Activated T-cell treated with anti-CD3 and anti-CD28 coated beads for 48 hours (primary cell): ENCODE data around the gene EVA1B.
A peak's percentile ranks its signal among the peaks of the same experiment; 100 is the strongest.

Source experiments
- DNase-seq: peaks from one replicate; pipeline ENCODE4 v3.0.0-alpha.2; 2020; ENCODE audit warnings: low read depth

Gene EVA1B

DNA sequence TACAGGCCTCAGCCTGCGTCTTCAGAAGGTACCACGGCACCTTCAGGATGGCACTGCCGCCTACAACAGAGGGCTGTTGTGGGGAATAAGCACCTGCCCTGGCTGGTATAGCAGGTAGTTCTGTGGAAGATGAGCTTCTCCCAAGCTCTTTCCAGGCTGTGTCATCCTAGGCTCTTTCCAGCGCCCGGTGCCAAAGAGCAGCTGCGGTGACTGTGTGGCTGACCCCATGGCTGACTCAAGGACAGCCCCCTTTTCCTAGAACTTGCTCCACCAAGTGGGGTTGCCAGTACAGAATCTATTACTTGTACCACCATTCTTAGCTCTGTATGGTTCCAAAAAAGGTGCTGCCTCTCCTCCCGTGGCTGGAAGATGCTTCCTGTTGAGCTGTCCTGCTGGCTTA lies 21.9 kb upstream of the EVA1B start:
- DNase-seq = no peak

DNA sequence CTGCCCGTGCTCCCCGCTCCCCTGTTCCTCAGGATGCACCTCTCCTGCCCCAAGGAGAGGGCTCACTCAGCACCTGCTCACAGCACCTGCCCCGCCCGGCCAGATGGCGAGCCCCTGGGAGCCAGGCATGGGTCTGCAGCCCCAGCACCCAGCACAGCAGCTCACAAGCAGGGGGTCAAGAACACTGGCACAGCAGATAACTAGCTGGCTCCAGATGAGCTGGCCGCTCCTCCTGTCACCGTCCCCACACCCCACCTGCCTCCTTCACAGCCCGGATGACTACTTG lies 20.9 kb upstream of the EVA1B start:
- no peak for DNase-seq

DNA sequence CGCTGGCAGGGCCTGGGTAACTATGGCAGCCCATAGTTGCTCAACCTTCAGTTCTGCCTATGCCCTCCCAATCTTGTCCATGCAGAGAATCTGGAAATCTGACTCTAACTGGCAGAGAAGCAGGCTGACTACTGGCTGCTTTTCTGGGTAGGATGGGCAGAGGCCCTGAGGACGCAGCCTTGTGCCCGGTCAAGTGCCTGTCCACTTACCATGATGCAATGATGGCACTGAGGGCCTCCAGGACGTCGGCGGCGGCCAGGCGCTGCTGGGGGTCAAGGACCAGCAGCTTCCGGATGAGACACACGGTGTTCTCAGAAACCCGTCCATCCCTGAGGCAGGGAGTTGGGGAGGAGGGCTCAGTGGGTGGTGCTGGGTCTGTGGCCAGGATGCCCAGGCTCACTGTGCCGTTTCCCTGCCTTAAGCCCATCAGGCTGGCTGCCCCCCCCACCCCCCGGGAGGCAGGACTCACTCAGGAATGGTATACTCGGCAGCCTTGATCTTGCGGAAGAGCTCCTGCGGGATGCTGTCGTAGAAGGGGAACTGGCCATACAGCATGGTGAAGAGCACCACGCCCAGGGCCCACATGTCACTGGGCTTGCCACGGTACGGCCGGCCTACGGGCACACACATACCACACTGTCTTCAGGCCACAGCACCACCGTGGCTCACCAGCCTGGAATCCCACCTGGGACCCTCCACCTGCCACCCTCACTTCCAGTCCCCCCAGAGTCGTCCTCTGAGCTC lies 20.4 kb upstream of the EVA1B start:
- DNase-seq = no peak

DNA sequence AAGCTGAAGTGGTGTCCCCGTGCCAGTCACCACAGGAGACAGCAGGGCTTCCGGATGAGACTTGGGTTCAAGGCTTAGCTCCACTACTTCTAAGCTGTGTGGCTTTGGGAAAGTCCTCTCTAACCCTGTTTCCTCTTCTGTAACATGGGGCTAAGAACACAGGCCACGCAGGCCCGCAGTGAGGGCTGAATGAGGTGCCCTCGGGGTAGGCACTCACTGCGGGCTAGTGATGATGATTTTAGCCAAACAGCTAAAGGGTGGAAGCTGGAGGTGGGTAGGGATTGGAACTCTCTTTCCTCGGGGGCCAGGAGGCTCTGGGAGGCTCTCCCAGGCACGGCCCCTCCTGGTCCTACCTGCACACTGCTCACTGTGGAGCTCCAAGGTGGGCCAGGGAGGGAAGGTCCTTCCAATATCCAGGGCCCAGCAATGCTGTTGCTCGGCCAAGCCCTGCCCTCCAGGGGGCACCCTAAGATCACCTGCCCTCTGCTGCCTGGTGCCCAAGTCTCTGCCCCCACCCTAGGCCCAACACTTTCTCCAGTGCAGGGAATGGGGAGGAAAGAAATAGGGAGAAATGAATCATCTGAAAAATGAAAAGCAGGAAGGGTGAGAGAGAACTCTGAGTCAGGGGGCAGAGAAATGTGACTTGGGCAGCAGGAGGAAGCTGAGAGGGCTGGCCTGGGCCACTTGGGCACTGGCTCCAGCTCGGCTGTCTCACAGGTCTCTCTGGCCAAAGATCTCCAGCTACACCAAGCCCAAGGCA lies 19.2 kb upstream of the EVA1B start:
- DNase-seq = no peak

DNA sequence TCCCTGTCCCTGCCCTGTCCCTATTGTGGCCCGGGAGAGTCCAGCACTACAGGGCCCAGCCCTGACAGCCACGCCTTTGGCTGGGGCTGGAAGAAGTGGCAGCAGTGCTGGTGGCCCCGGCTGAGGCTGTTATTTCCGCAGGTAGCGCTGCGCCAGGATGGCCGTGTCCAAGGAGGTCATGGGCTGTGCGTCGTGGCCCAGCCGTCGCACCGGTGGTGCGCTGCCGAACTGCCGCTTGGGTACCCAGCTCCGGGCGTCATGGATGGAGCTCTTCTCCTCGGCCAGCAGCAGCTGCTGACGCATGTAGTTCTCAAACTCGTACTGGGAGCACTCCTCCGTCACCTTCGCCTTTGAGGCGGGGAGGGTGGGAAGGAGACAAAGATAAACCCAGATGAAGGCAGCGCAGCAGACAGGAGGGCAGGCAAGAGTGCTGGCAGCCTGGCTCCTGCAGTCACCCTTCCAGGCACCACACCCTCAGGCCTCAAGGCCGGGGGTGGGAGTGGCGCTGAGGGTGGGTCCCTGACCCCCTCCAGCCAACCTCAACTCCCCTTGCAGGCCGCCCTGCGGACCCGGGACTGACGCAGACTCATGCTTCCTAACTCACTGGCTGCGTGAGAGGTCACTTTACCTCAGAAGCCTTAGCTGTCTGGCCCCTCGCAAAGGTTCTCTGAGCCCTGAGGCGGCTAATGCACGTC lies 18.3 kb upstream of the EVA1B start:
- no peak for DNase-seq

DNA sequence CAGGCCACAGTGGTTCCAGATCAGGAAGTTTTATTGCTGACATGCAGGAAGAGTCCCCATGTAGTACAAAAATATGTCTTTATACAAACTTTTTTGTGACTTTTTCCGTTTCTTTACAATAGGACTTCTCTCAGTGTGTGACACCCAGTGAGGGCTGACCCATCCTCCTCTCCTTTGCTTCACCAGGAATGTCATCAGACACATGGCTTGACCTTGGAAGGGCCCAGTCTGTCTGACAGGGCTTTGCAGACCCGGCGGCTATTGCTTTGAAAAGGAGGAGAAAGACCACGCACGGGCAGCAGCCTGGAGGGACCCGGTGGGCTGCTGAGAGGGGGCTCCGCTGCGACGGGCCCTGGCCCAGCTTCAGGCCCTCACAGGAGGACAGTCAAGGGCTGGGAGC lies 16.2 kb upstream of the EVA1B start:
- DNase-seq = no peak

DNA sequence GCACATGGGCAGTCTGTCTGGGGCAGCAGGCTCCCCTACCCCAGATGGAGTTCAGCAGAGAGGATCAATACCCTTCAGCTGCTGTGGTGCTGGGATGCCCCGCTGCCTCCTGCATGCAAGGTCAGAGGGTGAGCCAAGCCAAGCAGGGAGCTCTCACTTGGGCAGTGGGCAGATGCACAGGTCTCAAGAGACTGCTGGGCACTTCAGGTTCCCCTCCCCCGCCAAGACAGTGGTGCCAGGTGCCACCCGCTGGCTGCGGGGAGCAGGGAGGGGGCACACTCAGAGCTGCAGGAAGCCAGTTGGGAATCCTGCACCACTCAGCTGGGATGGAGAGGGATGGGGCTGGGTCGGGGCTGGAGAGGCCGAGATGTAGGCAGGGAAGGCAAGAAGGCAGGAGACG lies 15.8 kb upstream of the EVA1B start:
- no peak for DNase-seq

DNA sequence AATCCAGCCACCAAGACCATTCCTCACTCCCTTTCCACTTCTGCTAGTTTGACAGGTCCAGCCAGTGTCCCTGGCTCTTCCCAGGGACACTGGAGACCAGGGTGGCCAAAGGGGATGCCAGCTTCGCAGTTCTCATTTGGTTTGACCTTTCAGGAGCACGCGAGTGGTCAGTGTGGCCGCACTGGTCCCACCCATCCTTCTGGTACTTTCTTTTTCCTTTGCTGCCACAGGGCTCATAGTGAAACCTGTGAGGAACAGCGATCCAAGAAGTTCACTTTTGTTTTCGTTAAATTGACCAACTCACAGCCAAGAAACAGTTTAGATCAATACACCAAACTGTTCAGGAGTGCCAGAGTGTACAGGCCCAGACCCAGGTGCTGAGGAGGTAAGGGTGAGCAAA lies 14.4 kb upstream of the EVA1B start:
- DNase-seq = no peak

DNA sequence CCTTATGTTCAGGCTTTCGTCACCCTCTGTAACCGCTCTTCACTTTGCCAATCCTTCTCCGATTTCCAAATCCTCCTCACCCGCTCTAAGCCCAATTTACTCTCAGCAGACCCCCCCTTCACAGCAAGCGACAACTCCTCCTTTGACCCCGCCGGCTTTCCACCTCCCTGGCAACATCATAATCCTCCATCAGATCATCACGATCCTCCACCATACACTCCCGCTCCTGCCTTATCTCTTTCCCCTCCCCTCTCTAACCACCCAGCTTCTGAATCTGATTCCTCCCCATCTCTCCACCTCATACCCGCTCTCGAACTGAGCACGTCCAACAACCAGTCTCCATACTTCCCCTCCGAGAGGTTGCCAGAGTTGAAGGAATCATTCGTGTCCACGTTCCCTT lies 7.5 kb upstream of the EVA1B start:
- DNase-seq = no peak

DNA sequence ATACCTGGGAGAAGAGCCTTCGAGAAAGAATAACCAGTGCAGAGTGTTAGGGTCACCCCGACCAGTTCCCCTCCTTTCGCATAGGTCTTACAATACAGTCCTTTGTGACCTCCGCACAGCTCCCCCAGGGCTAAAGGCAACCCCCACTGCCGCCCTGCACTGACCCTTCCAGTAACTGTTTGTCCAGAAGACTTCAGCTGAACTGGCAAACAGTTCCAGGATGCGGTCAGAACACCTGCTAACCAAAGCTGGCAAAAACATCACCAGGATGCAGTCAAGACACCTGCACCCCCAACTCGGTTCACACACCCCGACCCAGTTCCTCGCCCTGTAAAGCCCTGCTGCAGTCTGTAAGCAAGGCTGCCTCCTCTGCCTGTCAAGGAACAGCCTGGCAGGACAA lies 6.4 kb upstream of the EVA1B start:
- DNase-seq = no peak

DNA sequence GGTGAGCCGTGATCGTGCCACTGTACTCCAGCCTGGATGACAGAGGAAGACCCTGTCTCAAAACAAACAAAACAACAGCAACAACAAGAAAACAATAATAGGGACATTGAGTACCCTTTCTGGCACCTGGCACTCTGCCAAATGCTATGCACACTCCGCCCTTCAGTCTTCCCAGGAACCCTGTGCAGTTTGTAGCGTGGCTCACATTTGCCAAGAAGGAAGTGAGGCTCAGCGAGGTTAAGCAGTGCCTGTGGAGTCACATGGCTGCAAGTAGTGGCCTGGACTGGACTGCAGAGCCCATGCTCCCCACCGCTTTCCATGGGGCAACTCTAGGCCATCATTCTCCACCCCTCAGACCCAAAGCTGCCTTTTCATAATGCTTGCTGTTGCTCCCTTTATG lies 5.3 kb upstream of the EVA1B start:
- DNase-seq = no peak

DNA sequence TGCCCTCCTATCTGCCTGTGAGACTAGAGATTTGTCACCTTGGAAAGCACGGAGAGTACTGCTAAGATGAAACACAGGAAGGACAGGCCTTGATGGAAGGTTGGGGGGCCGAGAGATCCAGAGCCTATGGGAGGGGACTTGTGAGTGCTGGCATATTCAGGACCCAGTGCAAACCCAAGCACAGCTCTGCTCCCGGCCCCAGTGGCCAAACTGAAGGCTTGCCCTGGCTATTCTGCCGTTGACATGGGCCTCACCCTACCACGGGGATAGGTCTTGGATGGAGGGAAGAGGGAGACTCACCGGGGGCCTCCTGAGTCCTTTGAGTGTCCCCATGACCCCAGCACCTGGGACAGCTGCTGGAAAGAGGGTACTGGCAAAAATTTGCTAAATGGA lies 4.6 kb upstream of the EVA1B start:
- DNase-seq = no peak

DNA sequence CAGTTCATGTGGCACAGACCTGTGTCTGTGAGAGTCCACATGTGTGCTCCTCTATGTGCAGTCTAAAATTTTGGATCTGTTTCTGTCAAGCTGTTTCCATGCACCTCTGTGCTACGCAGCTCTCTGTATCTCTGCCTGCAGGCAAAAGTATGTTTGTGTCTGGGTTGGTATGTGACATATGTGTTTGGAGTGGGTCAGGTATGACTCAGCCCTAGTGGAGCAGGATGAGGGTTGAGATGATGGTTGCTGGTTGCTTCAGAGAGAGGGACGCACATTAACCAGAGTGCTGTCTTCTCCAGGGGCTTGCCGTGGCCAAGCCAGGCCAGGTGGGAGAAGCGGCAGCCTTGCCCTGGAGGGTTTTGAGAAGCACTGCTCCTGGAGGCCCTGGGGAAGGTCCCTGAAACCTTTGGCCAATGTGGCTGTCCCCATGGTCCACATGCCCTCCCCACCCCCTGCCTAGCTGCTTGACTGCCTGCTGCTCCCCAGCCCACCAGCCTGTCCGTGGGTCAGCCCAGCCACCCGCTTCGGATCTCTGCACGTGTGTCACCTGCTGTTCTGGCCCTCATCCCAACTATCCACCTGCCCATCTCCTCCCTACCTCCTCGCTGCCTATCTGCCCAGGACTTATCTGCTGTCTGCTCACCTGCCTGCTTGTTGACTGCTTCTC lies 4.1 kb upstream of the EVA1B start:
- no peak for DNase-seq

DNA sequence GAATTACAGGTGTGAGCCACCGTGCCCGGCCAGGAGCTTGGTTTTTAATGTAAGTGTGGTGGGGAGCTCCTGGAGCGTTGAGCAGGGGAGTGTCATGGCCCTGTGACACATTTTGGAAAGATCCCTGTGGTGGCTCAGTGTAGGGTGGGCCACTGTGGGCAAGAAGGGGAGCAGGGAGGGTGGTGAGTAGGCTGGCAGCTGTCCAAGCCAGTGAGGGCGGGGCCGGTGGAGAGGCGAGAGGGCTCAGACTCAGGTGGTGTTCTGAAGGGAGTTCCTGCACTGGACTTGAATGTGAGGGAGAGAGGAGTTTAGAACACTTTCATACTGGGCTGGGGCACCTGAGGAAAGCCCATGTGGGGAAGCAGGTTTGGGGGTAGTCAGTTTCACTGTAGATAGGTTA lies 3.1 kb upstream of the EVA1B start:
- no peak for DNase-seq

DNA sequence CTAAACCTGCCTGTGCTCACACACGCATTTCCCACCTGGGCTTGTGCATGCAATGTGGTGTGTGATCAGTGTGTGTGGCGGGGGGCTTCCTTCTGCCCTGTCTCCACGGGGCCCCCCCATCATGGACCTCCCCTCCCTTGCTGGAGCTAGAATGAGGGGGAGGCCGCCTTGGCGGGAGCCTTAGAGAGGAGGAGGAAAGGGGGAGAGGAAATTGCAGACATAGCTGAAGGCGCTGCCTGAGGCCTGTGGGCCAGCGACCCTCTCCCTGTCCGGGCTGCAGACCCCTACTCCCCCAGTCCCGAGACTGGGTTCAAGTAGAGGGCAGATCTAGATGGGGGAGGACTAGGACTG lies 883 bp upstream of the EVA1B start:
- DNase-seq = no peak

DNA sequence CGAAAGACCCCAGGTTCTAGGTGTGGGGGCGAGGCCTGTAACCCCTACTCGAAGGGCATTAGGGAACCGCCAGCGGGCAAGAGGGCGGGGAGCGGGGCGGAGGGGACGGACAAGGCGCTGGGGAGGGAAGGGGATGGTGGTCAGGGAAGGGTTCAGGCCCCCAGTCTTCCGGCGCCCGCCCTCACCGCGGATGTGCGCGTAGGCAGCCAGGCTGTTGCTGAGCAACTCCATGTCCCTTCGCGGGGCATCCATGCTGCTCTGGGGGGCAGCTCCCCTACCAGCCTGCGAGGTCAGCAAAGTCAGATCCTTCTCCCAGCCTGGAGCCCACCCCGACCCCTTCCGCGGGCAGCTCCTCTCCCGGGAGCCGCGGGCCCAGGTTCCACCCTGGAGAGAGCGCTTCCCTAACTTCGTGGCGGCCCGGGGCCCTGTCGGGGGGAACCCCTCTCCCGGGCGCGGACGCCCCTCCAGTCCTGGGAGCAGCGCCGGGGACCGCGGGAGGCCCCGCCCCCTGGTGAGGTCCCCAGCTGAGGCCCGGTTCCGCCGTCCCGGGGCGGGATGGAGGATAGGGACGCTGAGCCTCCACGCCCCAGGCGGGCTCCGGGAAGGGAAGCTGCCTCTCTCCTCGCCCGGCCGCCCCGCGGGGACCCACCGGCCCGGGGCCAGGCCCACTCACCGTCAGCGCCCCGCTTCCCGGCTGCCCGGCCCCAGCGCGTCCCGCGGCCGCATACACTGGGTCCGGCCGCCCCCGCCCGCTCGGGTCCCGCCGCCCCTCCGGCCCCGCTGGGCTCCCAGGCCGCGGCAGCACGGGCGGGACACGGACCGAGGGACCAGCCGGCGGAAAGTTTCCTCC lies 434 bp downstream of the EVA1B start:
- DNase-seq = peak; percentile 47

DNA sequence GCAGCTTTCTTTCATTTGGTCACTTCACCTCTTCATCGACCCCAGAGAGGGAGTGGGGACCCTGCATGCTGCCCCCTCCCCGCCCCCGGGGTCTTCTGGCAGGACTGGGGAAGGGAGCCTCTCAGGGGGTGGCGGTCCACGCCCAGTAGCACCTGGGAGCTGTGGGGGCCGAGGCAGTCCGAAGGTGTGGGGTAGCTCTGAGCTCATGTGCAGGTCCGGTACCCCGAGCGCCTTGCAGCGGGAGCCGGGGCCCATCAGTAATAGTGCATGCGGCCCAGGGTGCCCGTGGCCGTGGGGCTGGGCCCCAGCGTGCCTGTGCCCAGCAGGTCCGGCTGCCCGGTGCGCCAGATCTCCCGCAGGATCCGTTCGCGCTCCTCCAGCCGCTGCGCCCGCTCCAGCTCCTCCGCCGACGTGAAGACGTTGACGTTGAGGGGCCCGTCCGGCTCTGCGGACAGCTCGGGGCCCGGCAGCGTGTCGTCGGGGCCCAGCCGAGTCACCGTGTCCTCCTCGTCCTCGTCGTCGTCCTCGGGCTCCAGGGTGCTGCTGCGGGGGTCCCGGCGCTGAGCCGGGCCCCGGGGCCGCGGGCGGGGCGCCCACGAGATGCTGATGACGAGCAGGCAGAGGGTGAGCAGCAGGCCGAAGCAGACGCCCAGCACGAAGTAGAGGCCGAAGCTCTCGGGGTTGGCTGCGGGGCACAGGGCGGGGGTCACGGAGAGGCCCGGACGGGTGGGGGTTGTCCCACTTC lies 1.2 kb downstream of the EVA1B start:
- DNase-seq = no peak

DNA sequence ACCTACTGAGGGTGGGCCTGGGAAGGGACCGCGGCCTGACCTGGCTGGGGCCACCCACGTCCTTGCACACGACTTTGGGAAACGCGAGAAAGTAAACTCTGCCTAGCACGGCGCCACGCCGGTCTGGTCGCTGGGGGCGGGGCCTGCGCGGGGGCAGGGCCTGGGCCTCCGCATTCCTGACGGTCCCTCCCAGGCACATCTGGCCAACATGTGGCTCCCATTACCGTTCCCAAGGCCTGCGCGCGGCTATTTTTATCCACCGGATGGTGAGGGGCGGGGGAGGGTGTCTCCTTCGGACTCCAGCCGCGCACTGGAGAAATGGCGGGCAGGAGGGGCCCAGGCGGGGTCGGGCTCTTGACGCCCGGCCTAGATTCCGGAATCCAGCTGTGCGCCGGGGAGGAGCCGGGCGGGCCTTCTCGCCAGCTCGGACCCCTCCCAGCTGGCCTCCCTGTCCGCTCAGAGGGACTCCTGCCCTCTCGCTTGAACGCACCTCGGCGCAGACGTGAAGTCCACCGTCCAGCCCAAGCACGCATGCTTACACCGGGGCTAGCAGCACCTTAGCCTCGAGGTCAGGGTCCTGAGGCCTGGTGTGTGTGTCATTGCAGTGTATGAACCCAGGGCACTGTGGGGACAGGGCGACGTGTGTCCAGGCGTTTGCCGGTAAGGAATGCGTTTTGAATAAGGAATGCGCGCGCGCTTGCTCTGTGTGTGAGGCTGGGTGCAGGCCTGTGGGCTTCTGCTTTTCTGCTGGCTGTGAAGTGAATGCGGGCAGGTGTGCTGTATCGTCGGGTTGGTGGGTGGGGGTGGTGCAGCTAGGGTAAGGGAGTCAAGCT lies 2.1 kb downstream of the EVA1B start:
- peak; percentile 40 for DNase-seq

DNA sequence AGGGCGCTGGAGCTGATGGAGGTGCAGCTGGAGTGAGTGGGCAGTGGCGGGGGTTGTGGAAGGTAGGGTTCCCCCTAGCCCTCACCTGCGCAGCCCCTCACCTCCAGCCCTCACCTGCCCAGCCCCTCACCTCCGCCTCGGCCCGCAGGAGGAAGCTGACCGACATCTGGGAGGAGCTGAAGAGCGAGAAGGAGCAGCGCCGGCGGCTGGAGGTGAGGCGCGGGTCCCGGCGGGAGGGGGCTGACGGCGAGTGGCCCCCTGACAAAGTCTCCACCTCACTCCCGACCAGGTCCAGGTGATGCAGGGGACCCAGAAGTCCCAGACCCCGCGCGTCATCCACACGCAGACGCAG lies 2.7 kb downstream of the EVA1B start:
- no peak for DNase-seq

DNA sequence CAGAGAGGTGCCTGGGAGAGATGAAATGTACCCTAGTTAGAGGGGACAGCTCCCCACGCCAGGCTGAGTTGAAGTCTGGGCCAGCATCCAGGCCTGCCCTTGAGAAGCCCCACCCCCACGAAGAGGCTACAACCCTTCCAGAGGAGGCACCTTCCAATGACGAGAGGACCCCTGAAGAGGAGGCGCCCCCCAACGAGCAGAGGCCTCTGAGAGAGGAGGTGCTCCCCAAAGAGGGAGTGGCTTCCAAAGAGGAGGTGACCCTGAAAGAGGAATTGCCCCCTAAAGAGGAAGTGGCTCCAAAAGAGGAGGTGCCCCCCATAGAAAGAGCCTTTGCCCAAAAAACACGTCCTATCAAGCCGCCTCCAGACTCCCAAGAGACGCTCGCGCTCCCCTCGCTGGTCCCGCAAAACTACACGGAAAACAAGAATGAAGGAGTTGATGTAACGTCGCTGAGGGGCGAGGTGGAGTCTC lies 3.1 kb downstream of the EVA1B start:
- no peak for DNase-seq
